Activated B cell treated with CpG ODN at 0.5 μM for 24 hours (primary cell): ENCODE measurements around the gene PRKN. TPM values are rescaled to one million over a fixed set of nuclear protein-coding genes. Genes with fewer than 3 reads are reported as not detected.
"Not testable (repeated sequence)": the region's sequence is repeated elsewhere in the genome, so short reads cannot be mapped to it uniquely, and the experiment has no call there.

Experiments
- ATAC-seq: fragments of 200-7000 bp; cut with Tn5 transposase; one replicate; pipeline ENCODE4 v1.10.0; 2021; ENCODE audit warnings: low read depth, mild to moderate bottlenecking, moderate library complexity
- CTCF ChIA-PET: fragments of 350-600 bp; sonication (Branson Sonifier 250); formaldehyde crosslinking; loops from one replicate; lab custom pipeline; 2021; ENCODE audit warnings: antibody characterized with exemption; lab: Charles Lee
- POLR2A ChIA-PET: fragments of 350-600 bp; sonication (Branson Sonifier 250); formaldehyde crosslinking; loops from one replicate; lab custom pipeline; 2021; ENCODE audit warnings: antibody characterized with exemption; lab: Charles Lee
- DNase-seq: peaks from one replicate; pipeline ENCODE4 v3.0.0; 2022
- H3K27ac Mint-ChIP-seq: one replicate; pipeline ENCODE4 v1.8.0; 2020; ENCODE audit warnings: mixed read lengths
- H3K27me3 Mint-ChIP-seq: one replicate; pipeline ENCODE4 v1.8.0; 2021; ENCODE audit warnings: mixed read lengths
- H3K36me3 Mint-ChIP-seq: one replicate; pipeline ENCODE4 v1.8.0; 2021; ENCODE audit warnings: low read depth, mixed read lengths
- H3K4me1 Mint-ChIP-seq: one replicate; pipeline ENCODE4 v1.8.0; 2021; ENCODE audit warnings: mixed read lengths
- H3K4me3 Mint-ChIP-seq: one replicate; pipeline ENCODE4 v1.8.0; 2020; ENCODE audit warnings: mild to moderate bottlenecking, mixed read lengths
- H3K9me3 Mint-ChIP-seq: one replicate; pipeline ENCODE4 v1.8.0; 2020; ENCODE audit warnings: mixed read lengths
- CTCF ChIP-seq: fragments of 200-600 bp; IDR thresholded peaks from one replicate; pipeline ENCODE4 v1.8.0; 2022; ENCODE audit warnings: antibody characterized with exemption, mild to moderate bottlenecking
- intact Hi-C: fragments of 100-400 bp; cut with micrococcal nuclease; formaldehyde crosslinking; loops from one replicate; pipeline ENCODE4 v1.15.1; 2024
- total RNA-seq: library from RNA; stranded (reverse); gene quantifications from 2 replicates; pipeline ENCODE4 v1.2.3, GENCODE V29; 2022

Gene PRKN
- total RNA-seq, 1 donor from 2014 or later = 2.3 TPM

GRCh38 chr6:162679681-162680080 is 47.9 kb downstream of the PRKN start:
- intact Hi-C loops = no loop called here
- ChIA-PET POLR2A (no interaction called here), CTCF (no interaction called here)
- peaks cover 3% of the 10 kb centered on the region for H3K9me3 Mint-ChIP-seq
- no peak for DNase-seq
- no peaks in the 10 kb centered on the region for H3K36me3 Mint-ChIP-seq
- no peak overlapping the region for H3K4me3 Mint-ChIP-seq
- H3K4me1 Mint-ChIP-seq = no peaks in the 10 kb centered on the region
- no peak for TF ChIP-seq CTCF
- no peak for ATAC-seq
- H3K27me3 Mint-ChIP-seq = no peaks in the 10 kb centered on the region
- H3K27ac Mint-ChIP-seq = no peak overlapping the region

DNA sequence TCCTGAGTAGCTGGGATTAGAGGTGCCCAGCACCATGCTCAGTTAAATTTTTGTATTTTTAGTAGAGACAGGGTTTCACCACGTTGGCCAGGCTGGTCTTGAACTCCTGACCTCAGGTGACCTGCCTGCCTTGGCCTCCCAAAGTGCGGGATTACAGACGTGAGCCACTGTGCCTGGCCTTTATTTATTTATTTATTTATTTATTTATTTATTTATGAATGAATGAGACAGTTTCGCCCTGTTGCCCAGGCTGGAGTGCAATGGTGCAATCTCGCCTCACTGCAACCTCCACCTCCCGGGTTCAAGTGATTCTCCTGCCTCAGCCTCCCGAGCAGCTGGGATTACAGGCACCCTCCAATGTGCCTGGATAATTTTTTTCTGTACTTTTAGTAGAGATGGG is 48.7 kb downstream of the PRKN start:
- H3K27ac Mint-ChIP-seq = not testable (repeated sequence)

DNA sequence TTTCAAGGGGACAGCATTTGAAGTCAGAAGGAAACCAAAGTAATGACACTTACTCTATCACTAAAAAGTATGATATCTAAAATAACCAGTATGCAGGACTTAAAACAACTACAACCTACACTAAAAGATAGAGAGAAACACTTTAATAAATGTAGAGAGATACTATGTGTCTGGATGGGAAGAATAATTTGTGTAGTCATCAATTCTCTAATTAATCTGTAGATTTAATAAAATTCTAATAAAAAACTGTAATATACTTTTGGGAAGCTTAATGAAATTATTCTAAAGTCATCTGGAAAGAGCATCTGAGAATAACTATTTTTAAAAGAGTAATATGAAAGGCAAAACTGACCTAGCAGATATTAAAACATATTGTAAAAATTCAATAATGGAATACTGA is 52.1 kb downstream of the PRKN start:
- no peak overlapping the region for H3K4me3 Mint-ChIP-seq

More for the DNA sequence above, 48.7 kb downstream of the PRKN start:
- CTCF ChIA-PET, ATAC-seq, DNase-seq, POLR2A ChIA-PET, H3K27me3 Mint-ChIP-seq, H3K9me3 Mint-ChIP-seq, H3K36me3 Mint-ChIP-seq, intact Hi-C loops, H3K4me1 Mint-ChIP-seq, H3K4me3 Mint-ChIP-seq: not testable (repeated sequence)

DNA sequence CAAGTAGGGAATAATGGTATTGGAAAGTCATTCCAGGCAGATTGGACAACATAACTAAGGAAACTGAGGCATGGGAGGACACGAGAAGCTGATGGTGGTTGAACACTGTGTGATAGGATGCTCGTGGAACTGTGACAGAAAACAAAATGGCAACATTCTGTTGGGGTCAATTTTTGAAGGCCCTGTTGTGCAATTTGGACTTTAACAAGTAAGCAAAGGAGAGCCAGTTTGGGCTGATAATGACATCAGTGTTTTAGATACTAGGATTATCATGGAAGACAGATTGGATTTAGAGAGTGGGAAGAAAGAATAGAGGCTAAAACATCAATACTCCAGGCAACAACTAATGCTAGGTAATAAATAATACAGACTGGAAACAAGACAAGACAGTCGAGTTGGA is 53.1 kb downstream of the PRKN start:
- no peaks in the 10 kb centered on the region for H3K36me3 Mint-ChIP-seq
- no peak for TF ChIP-seq CTCF
- ChIA-PET POLR2A (no interaction called here), CTCF (no interaction called here)
- ATAC-seq (no peak), DNase-seq (no peak)
- intact Hi-C loops = no loop called here
- H3K9me3 Mint-ChIP-seq = no peaks in the 10 kb centered on the region
- H3K4me3 Mint-ChIP-seq = no peak overlapping the region
- no peak overlapping the region for H3K27ac Mint-ChIP-seq
- H3K27me3 Mint-ChIP-seq = no peaks in the 10 kb centered on the region
- no peaks in the 10 kb centered on the region for H3K4me1 Mint-ChIP-seq

More for the DNA sequence above, 52.1 kb downstream of the PRKN start:
- CTCF ChIA-PET = no interaction called here
- POLR2A ChIA-PET = no interaction called here
- no peak for ATAC-seq
- Mint-ChIP-seq H3K36me3 (no peaks in the 10 kb centered on the region), H3K27me3 (no peaks in the 10 kb centered on the region), H3K27ac (no peak overlapping the region), H3K9me3 (no peaks in the 10 kb centered on the region), H3K4me1 (no peaks in the 10 kb centered on the region)
- intact Hi-C loops = no loop called here
- no peak for DNase-seq
- no peak for TF ChIP-seq CTCF

- intact Hi-C loops = no loop called here
- no peaks in the 10 kb centered on the region for H3K36me3 Mint-ChIP-seq
- POLR2A ChIA-PET = no interaction called here
- ATAC-seq (no peak), DNase-seq (no peak)
- no peaks in the 10 kb centered on the region for H3K4me1 Mint-ChIP-seq
- CTCF ChIA-PET = no interaction called here
- H3K9me3 Mint-ChIP-seq = no peaks in the 10 kb centered on the region
- no peaks in the 10 kb centered on the region for H3K27me3 Mint-ChIP-seq
- H3K27ac Mint-ChIP-seq = no peak overlapping the region
- no peak overlapping the region for H3K4me3 Mint-ChIP-seq
- no peak for TF ChIP-seq CTCF
Observed at GRCh38 chr6:162671580-162672165, 55.9 kb downstream of the PRKN start.

- ATAC-seq (no peak), DNase-seq (no peak)
- TF ChIP-seq CTCF = no peak
- Mint-ChIP-seq H3K27me3 (no peaks in the 10 kb centered on the region), H3K36me3 (no peaks in the 10 kb centered on the region), H3K27ac (no peak overlapping the region), H3K4me1 (no peaks in the 10 kb centered on the region), H3K9me3 (peaks cover 5% of the 10 kb centered on the region), H3K4me3 (no peak overlapping the region)
- CTCF ChIA-PET = no interaction called here
- POLR2A ChIA-PET = no interaction called here
- intact Hi-C loops = no loop called here
Observed at GRCh38 chr6:162670345-162670744, 57.2 kb downstream of the PRKN start.
